PC-9 (cell line): ENCODE results near the gene PYGB. TPM values are rescaled to one million over a fixed set of nuclear protein-coding genes. Genes with fewer than 3 reads are reported as not detected.

Experiments used
- BruUV-seq: library from RNA; stranded (reverse); fragments of 400-500 nt; replicated peaks from 2 replicates; lab custom pipeline; 2021; lab: Mats Ljungman, UMichigan
- CTCF ChIA-PET: fragments of 300-600 bp; sonication (Branson Sonifier 250); formaldehyde crosslinking; loops from one replicate; lab custom pipeline; 2022; ENCODE audit warnings: antibody characterized with exemption; lab: Charles Lee
- POLR2A ChIA-PET: fragments of 300-600 bp; sonication (Branson Sonifier 250); formaldehyde crosslinking; loops from one replicate; lab custom pipeline; 2022; ENCODE audit warnings: antibody characterized with exemption; ENCODE audit not compliant: unreplicated experiment; lab: Charles Lee
- DNase-seq, 2 experiments: peaks; one replicate each; pipeline versions ENCODE4 v3.0.0 to v3.0.0-alpha.2; 2015 to 2022; ENCODE audit warnings: mixed read lengths in 1 of 2
- H2AFZ ChIP-seq: fragments of 200-600 bp; sonication (generic); 2 replicates; pipeline ENCODE4 v1.8.1; 2017; ENCODE audit warnings: antibody characterized with exemption
- H3F3A ChIP-seq: fragments of 200-600 bp; sonication (generic); 2 replicates; pipeline ENCODE4 v1.8.1; 2017; ENCODE audit warnings: antibody characterized with exemption, mild to moderate bottlenecking, low read depth; ENCODE audit not compliant: insufficient read depth
- H3K27ac ChIP-seq: fragments of 200-600 bp; sonication (generic); 2 replicates; pipeline ENCODE4 v1.6.1; 2016; ENCODE audit warnings: mixed run types
- H3K27me3 ChIP-seq: fragments of 200-600 bp; sonication (generic); 2 replicates; pipeline ENCODE4 v1.6.1; 2016; ENCODE audit warnings: low read depth, mixed run types; ENCODE audit not compliant: insufficient read depth
- H3K36me3 ChIP-seq: fragments of 200-600 bp; sonication (generic); 2 replicates; pipeline ENCODE4 v1.6.1; 2016; ENCODE audit warnings: low read depth, mixed run types
- H3K4me1 ChIP-seq: fragments of 200-600 bp; sonication (generic); replicated peaks from 2 replicates; pipeline ENCODE4 v1.6.1; 2016; ENCODE audit warnings: mixed run types; ENCODE audit not compliant: insufficient read depth
- H3K4me2 ChIP-seq: fragments of 200-600 bp; sonication (generic); 2 replicates; pipeline ENCODE4 v1.6.1; 2017; ENCODE audit warnings: mixed run types
- H3K4me3 ChIP-seq: fragments of 200-600 bp; sonication (generic); 2 replicates; pipeline ENCODE4 v1.6.1; 2016; ENCODE audit warnings: mixed run types
- H3K79me2 ChIP-seq: fragments of 200-600 bp; sonication (generic); 2 replicates; pipeline ENCODE4 v1.6.1; 2017; ENCODE audit warnings: low read depth, mixed run types
- H3K9me2 ChIP-seq: fragments of 200-600 bp; sonication (generic); 2 replicates; pipeline ENCODE4 v1.8.1; 2017; ENCODE audit warnings: mild to moderate bottlenecking; ENCODE audit not compliant: insufficient read depth
- H3K9me3 ChIP-seq: fragments of 200-600 bp; sonication (generic); 2 replicates; pipeline ENCODE4 v1.8.1; 2016; ENCODE audit warnings: low read depth; ENCODE audit not compliant: insufficient read depth
- H4K20me1 ChIP-seq: fragments of 200-600 bp; sonication (generic); 2 replicates; pipeline ENCODE4 v1.8.1; 2017; ENCODE audit not compliant: insufficient read depth
- CTCF ChIP-seq: fragments of 200-600 bp; sonication (generic); conservative IDR thresholded peaks from 2 replicates; pipeline ENCODE4 v1.6.1; 2017; ENCODE audit warnings: mixed run types, antibody characterized with exemption, mild to moderate bottlenecking, moderate library complexity
- EZH2 ChIP-seq: fragments of 200-600 bp; sonication (generic); IDR thresholded peaks from 2 replicates; pipeline ENCODE4 v1.8.0; 2017; ENCODE audit warnings: antibody characterized with exemption, low read depth
- intact Hi-C: fragments of 100-400 bp; cut with micrococcal nuclease; formaldehyde crosslinking; loops from one replicate; pipeline ENCODE4 v1.10.0; 2022; ENCODE audit not compliant: unreplicated experiment
- total RNA-seq: library from RNA; stranded (reverse); gene quantifications from 2 replicates; pipeline ENCODE4 v1.2.3, GENCODE V29; 2021

Gene PYGB
- total RNA-seq, 1 experiment from 2014 or later, result 133 TPM

- no peak overlapping the region for H2AFZ ChIP-seq
- no peak for TF ChIP-seq CTCF
- TF ChIP-seq EZH2, result no peak
- POLR2A ChIA-PET, result no interaction called here
- DNase-seq, result no peak
- H3K27me3 ChIP-seq, result no peaks in the 10 kb centered on the region
- H3K4me3 ChIP-seq, result peak overlapping the region; percentile 96
- no peaks in the 10 kb centered on the region for H3K9me2 ChIP-seq
- no TSS peak for BruUV-seq
- peak overlapping the region; percentile 86 for H3K4me2 ChIP-seq
- H3K9me3 ChIP-seq, result no peaks in the 10 kb centered on the region
- intact Hi-C loops, result no loop called here
- H3F3A ChIP-seq, result peaks cover 26% of the 10 kb centered on the region
- H3K4me1 ChIP-seq, result peaks cover 64% of the 10 kb centered on the region
- peaks cover 64% of the 10 kb centered on the region for H3K79me2 ChIP-seq
- H3K27ac ChIP-seq, result peak overlapping the region; percentile 83
- peaks cover 39% of the 10 kb centered on the region for H4K20me1 ChIP-seq
- CTCF ChIA-PET, result no interaction called here
- H3K36me3 ChIP-seq, result peaks cover 14% of the 10 kb centered on the region; the same call in 1 of the 2 replicates
These were observed 894 bp downstream of the PYGB start for GRCh38 chr20:25248786-25249172.

- Histone ChIP-seq H3K27ac (peak overlapping the region; percentile 83), H4K20me1 (peaks cover 39% of the 10 kb centered on the region), H3K27me3 (no peaks in the 10 kb centered on the region), H3K4me2 (peak overlapping the region; percentile 86), H2AFZ (no peak overlapping the region), H3K79me2 (peaks cover 70% of the 10 kb centered on the region), H3K4me1 (peaks cover 70% of the 10 kb centered on the region), H3K4me3 (peak overlapping the region; percentile 96), H3F3A (peaks cover 30% of the 10 kb centered on the region), H3K36me3 (peaks cover 16% of the 10 kb centered on the region; the same call in 1 of the 2 replicates), H3K9me2 (no peaks in the 10 kb centered on the region), H3K9me3 (no peaks in the 10 kb centered on the region)
- DNase-seq, result peak in 1 of 2 experiments; percentile 32
- BruUV-seq, result TSS peak; percentile 37
- ChIA-PET CTCF (interaction anchor here (0.7 kb wide), 1 partner anchor 27 kb away, joined by 3 read pairs; no protein-coding TSS in a partner anchor), POLR2A (interaction anchor here (0.6 to 0.9 kb wide), 2 partner anchors 12 to 1900 kb away, joined by 3 to 14 read pairs; no protein-coding TSS in a partner anchor)
- intact Hi-C loops, result no loop called here
- TF ChIP-seq CTCF (no peak), EZH2 (no peak)
These were observed 1.5 kb downstream of the PYGB start for GRCh38 chr20:25249198-25249931.

GRCh38 chr20:25250508-25250907 is 2.6 kb downstream of the PYGB start:
- ChIA-PET CTCF (no interaction called here), POLR2A (interaction anchor here (0.6 to 0.9 kb wide), 5 partner anchors 18 to 1901 kb away, joined by 3 to 14 read pairs (median 5); no protein-coding TSS in a partner anchor)
- Histone ChIP-seq H3K79me2 (peaks cover 81% of the 10 kb centered on the region), H3K9me3 (no peaks in the 10 kb centered on the region), H3K4me2 (peak overlapping the region; percentile 86), H3K27ac (peak overlapping the region; percentile 17; the same call in 1 of the 2 replicates), H3K36me3 (peaks cover 23% of the 10 kb centered on the region; the same call in 1 of the 2 replicates), H4K20me1 (peaks cover 43% of the 10 kb centered on the region), H3K4me3 (peak overlapping the region; percentile 96), H3K4me1 (peaks cover 77% of the 10 kb centered on the region), H2AFZ (no peak overlapping the region), H3K9me2 (no peaks in the 10 kb centered on the region), H3F3A (peaks cover 36% of the 10 kb centered on the region), H3K27me3 (no peaks in the 10 kb centered on the region)
- intact Hi-C loops, result loop anchor here (5.0 kb wide), 1 partner anchor 173 kb away; no protein-coding TSS in a partner anchor
- no peak for DNase-seq
- no peak for TF ChIP-seq EZH2
- no peak for TF ChIP-seq CTCF
- no TSS peak for BruUV-seq
